ENCODE measurements around the gene KCNQ1. TPM values are rescaled to one million over a fixed set of nuclear protein-coding genes. Genes with fewer than 3 reads are reported as not detected.

Gene KCNQ1
- total and polyA plus RNA-seq, 2 experiments from 2014 or later: 0.45 to 0.87 TPM

GRCh38 chr11:2644844-2645778, 200.3 kb downstream of the KCNQ1 start (continued):
- TF ChIP-seq CTCF (conservative IDR thresholded peaks at IDR 0.05; ENCODE audit: low read depth in 2 of 2) (no peak), JUNB (IDR thresholded peaks at IDR 0.05; ENCODE audit: unreplicated experiment) (no peak), NANOG (IDR thresholded peaks at IDR 0.05; ENCODE audit: borderline replicate concordance) (no peak)

- peaks cover 100% of the 10 kb centered on the region for H3K9me3 Mint-ChIP-seq
- TF ChIP-seq CTCF (conservative IDR thresholded peaks at IDR 0.05; ENCODE audit: low read depth in 2 of 2): 0 out of 4 replicates have a peak, but pooled peaks of 1 of the 2 experiments have one; percentile 18
- no peak for TF ChIP-seq CREB1 (CRISPR knock-in tag; IDR thresholded peaks at IDR 0.05; ENCODE audit: low read depth)
- H3K4me3 ChIP-seq: no peak overlapping the region
- no peak for DNase-seq (ENCODE audit: low spot score)
- H3K36me3 Mint-ChIP-seq (ENCODE audit: low read depth): peaks cover 91% of the 10 kb centered on the region
- no peak overlapping the region for H3K4me3 Mint-ChIP-seq
- H3K36me3 ChIP-seq (ENCODE audit: insufficient read depth): peaks cover 42% of the 10 kb centered on the region
- no peaks in the 10 kb centered on the region for H3K79me2 ChIP-seq (replicated peaks; ENCODE audit: insufficient read depth)
- H2AFZ ChIP-seq: no peak overlapping the region
- no peaks in the 10 kb centered on the region for H3K4me1 Mint-ChIP-seq
- H3K4me2 ChIP-seq: no peak overlapping the region
- H3K27me3 ChIP-seq (ENCODE audit: insufficient read depth): peaks cover 100% of the 10 kb centered on the region
- no peaks in the 10 kb centered on the region for H4K20me1 ChIP-seq (replicated peaks; ENCODE audit: insufficient read depth)
- peak; percentile 31; the same call in 1 of the 3 replicates for ATAC-seq
- no peaks in the 10 kb centered on the region for H3K4me1 ChIP-seq (ENCODE audit: insufficient read depth)
- no peaks in the 10 kb centered on the region for H3K9me2 ChIP-seq (ENCODE audit: insufficient read depth)
- no peak overlapping the region for H3K27ac ChIP-seq (ENCODE audit: low read depth)
- H3F3A ChIP-seq (replicated peaks; ENCODE audit: low read depth): no peaks in the 10 kb centered on the region
- peaks cover 92% of the 10 kb centered on the region for H3K27me3 Mint-ChIP-seq (ENCODE audit: insufficient read depth, low read depth, poor library complexity)
- H3K27ac Mint-ChIP-seq: no peak overlapping the region
Measured at GRCh38 chr11:2645779-2646118, 200.9 kb downstream of the KCNQ1 start.

GRCh38 chr11:2647167-2647566, 202.4 kb downstream of the KCNQ1 start:
- H3K79me2 ChIP-seq (replicated peaks; ENCODE audit: insufficient read depth): no peaks in the 10 kb centered on the region
- no peak overlapping the region for H3K4me3 Mint-ChIP-seq
- no peaks in the 10 kb centered on the region for H4K20me1 ChIP-seq (replicated peaks; ENCODE audit: insufficient read depth)
- no peak overlapping the region for H3K4me2 ChIP-seq
- DNase-seq (ENCODE audit: low spot score): no peak
- H3K27me3 ChIP-seq (ENCODE audit: insufficient read depth): peaks cover 100% of the 10 kb centered on the region
- H3K36me3 Mint-ChIP-seq (ENCODE audit: low read depth): peaks cover 91% of the 10 kb centered on the region
- no peaks in the 10 kb centered on the region; the same call in 2 of the 3 replicates for H3K4me1 Mint-ChIP-seq
- H3K27ac ChIP-seq (ENCODE audit: low read depth): no peak overlapping the region
- no peak for ATAC-seq
- H3K4me3 ChIP-seq: no peak overlapping the region
- no peaks in the 10 kb centered on the region for H3K4me1 ChIP-seq (ENCODE audit: insufficient read depth)
- H3K9me3 Mint-ChIP-seq: peaks cover 100% of the 10 kb centered on the region
- H3K9me2 ChIP-seq (ENCODE audit: insufficient read depth): no peaks in the 10 kb centered on the region
- peaks cover 30% of the 10 kb centered on the region for H3K36me3 ChIP-seq (ENCODE audit: insufficient read depth)
- no peak overlapping the region for H2AFZ ChIP-seq
- peaks cover 92% of the 10 kb centered on the region for H3K27me3 Mint-ChIP-seq (ENCODE audit: insufficient read depth, low read depth, poor library complexity)
- H3F3A ChIP-seq (replicated peaks; ENCODE audit: low read depth): no peaks in the 10 kb centered on the region
- no peak overlapping the region for H3K27ac Mint-ChIP-seq
- TF ChIP-seq NANOG (IDR thresholded peaks at IDR 0.05; ENCODE audit: borderline replicate concordance): no peak
- no peak for TF ChIP-seq ETS1 (IDR thresholded peaks at IDR 0.05)
- no peak for TF ChIP-seq ZNF462 (CRISPR knock-in tag; IDR thresholded peaks at IDR 0.05)

All from GM23338 (cell line).